DMS53 treated with DMSO at 0.1 percent for 48 hours (cell line): ENCODE measurements around the gene DLL4.

Source experiments
- DNase-seq: peaks from one replicate; lab custom pipeline; 2025; ENCODE audit not compliant: unreplicated experiment; lab: John Stamatoyannopoulos, UW

Gene DLL4

DNA sequence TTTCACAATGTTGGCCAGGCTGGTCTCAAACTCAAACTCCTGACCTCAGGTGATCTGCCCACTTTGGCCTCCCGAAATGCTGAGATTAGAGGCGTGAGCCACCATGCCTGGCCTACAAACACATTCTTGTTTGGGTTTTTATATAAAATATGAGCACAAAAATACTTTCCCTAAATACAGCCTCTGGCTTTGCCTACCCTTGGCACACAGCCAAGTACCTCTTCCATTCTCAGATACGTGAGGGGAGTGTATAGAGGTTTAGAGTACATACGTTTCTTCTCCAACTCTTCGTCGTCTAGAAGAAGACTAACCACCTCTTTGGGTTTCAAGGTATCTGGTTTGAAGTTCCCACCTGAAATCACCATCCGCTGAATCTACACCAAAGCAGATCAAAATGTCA lies 57.7 kb downstream of the DLL4 start:
- DNase-seq, result no peak

DNA sequence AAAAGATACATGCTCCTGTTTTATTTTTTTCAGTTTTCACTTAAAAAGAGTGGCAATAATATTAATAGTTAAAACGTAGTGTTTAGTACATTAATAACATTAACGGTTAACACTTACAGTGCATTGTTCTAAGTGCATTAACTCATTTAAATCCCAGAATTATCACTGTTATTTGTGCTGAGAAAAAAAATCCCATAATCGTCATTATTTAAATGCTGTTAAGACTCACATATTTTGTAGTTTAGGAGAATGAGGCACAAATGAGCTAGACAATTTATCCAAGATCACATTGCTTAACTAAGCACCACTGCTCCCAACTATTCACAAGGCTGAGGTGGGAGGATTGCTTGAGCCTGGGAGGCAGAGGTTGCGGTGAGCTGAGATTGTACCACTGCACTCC lies 59.0 kb downstream of the DLL4 start:
- DNase-seq, result no peak
